K562 (cell line): Measurements from ENCODE around the gene POLR1H. TPM values are rescaled to one million over a fixed set of nuclear protein-coding genes. Genes with fewer than 3 reads are reported as not detected.

Source experiments
- CGGBP1 ChIP-seq: fragments of 250-450 bp; sonication (Bioruptor Pico); IDR thresholded peaks from 2 replicates; pipeline ENCODE4 v1.9.0; 2021; ENCODE audit warnings: mild to moderate bottlenecking
- ETV1 ChIP-seq: fragments of 450-650 bp; conservative IDR thresholded peaks from 2 replicates; pipeline ENCODE4 v1.6.1; 2016; ENCODE audit warnings: missing genetic modification characterization, control low read depth, low read depth, missing compliant biosample characterization
- ETV5 ChIP-seq: sonication (generic); formaldehyde crosslinking; IDR thresholded peaks from 2 replicates; pipeline ENCODE4 v1.4.0; 2020; ENCODE audit warnings: low read depth, mild to moderate bottlenecking, missing genetic modification reagents
- HDAC1 ChIP-seq, 2 experiments: fragments of 450-650 bp; IDR thresholded peaks; 2 replicates each; pipeline ENCODE4 v1.6.1; 2016 to 2017; ENCODE audit warnings: inconsistent platforms in 1 of 2, mild to moderate bottlenecking in 1 of 2, moderate library complexity in 1 of 2
- HMGN3 ChIP-seq: IDR thresholded peaks from 2 replicates; pipeline ENCODE4 v1.6.1; 2011; ENCODE audit warnings: borderline replicate concordance, low read depth, mild to moderate bottlenecking, mixed read lengths, low read length; ENCODE audit not compliant: insufficient read length; ENCODE audit errors: extremely low read depth
- KLF13 ChIP-seq: fragments of 450-650 bp; IDR thresholded peaks from 2 replicates; pipeline ENCODE4 v1.6.1; 2016; ENCODE audit warnings: missing genetic modification characterization, low read depth, mild to moderate bottlenecking, missing compliant biosample characterization, moderate library complexity, borderline replicate concordance
- MYC ChIP-seq, 2 experiments: fragments of 250-450 bp in 1 of 2; sonication (Bioruptor Pico) in 1 of 2; IDR thresholded peaks; 2 replicates each; pipeline versions ENCODE4 v1.5.1 to v1.6.1; 2012 to 2021; ENCODE audit warnings: low read depth in 2 of 2, borderline replicate concordance in 1 of 2, improper control_type of control experiment in 1 of 2, low read length in 1 of 2, mild to moderate bottlenecking in 1 of 2, moderate library complexity in 1 of 2
- PATZ1 ChIP-seq: fragments of 250-450 bp; sonication (Bioruptor Pico); IDR thresholded peaks from 2 replicates; pipeline ENCODE4 v1.5.0; 2020; ENCODE audit warnings: mild to moderate bottlenecking, borderline replicate concordance
- RCOR1 ChIP-seq, 2 experiments: IDR thresholded peaks; 2 replicates each; pipeline ENCODE4 v1.6.1; 2012; ENCODE audit warnings: low read depth in 2 of 2, low read length in 2 of 2, borderline replicate concordance in 1 of 2, improper control_type of control experiment in 1 of 2
- SP2 ChIP-seq: IDR thresholded peaks from 2 replicates; pipeline ENCODE4 v1.6.1; 2011; ENCODE audit warnings: mild to moderate bottlenecking, low read depth, low read length, moderate library complexity; ENCODE audit not compliant: poor library complexity, severe bottlenecking; ENCODE audit errors: extremely low read depth
- TBL1XR1 ChIP-seq, 2 experiments: IDR thresholded peaks; 2 replicates each; pipeline ENCODE4 v1.6.1; 2012; ENCODE audit warnings: improper control_type of control experiment in 2 of 2, low read length in 2 of 2, mild to moderate bottlenecking in 1 of 2
- THAP12 ChIP-seq: fragments of 250-450 bp; sonication (Bioruptor Pico); IDR thresholded peaks from 2 replicates; pipeline ENCODE4 v1.9.0; 2021; ENCODE audit warnings: mild to moderate bottlenecking, inconsistent platforms
- TSC22D4 ChIP-seq: fragments of 450-650 bp; IDR thresholded peaks from 2 replicates; pipeline ENCODE4 v1.6.1; 2016; ENCODE audit warnings: missing genetic modification characterization, missing biosample characterization, control low read depth
- ZBTB34 ChIP-seq: fragments of 250-450 bp; sonication (Bioruptor Pico); IDR thresholded peaks from 2 replicates; pipeline ENCODE4 v1.8.0; 2021; ENCODE audit warnings: mild to moderate bottlenecking, moderate library complexity
- ZNF121 ChIP-seq: sonication (generic); formaldehyde crosslinking; conservative IDR thresholded peaks from 2 replicates; pipeline ENCODE4 v1.8.0; 2022; ENCODE audit warnings: missing genetic modification reagents
- ZNF133 ChIP-seq: fragments of 250-450 bp; sonication (Bioruptor Pico); IDR thresholded peaks from 2 replicates; pipeline ENCODE4 v1.4.0; 2020; ENCODE audit warnings: mild to moderate bottlenecking
- ZNF3 ChIP-seq: fragments of 250-450 bp; sonication (Bioruptor Pico); IDR thresholded peaks from 2 replicates; pipeline ENCODE4 v1.5.0; 2021; ENCODE audit warnings: mild to moderate bottlenecking, moderate library complexity
- ZNF354B ChIP-seq: fragments of 250-450 bp; sonication (Bioruptor Pico); IDR thresholded peaks from 2 replicates; pipeline ENCODE4 v1.4.0; 2020
- ZNF583 ChIP-seq: fragments of 250-450 bp; sonication (Bioruptor Pico); IDR thresholded peaks from 2 replicates; pipeline ENCODE4 v1.4.0; 2020
- ZZZ3 ChIP-seq: fragments of 450-650 bp; IDR thresholded peaks from 2 replicates; pipeline ENCODE4 v1.6.1; 2016; ENCODE audit warnings: antibody characterized with exemption, mild to moderate bottlenecking, moderate library complexity
- polyA plus RNA-seq, 8 experiments: library from polyadenylated mRNA; depleted of rRNA in 4 of 8; stranded (reverse) in 5 of 8; unstranded in 3 of 8; fragments of >200 nt; fragmentation: Nextera tagmentation in 2 of 8; fragmentation: Illumina TruSeq in 1 of 8; extraction: Ambion mirVana in 2 of 8; extraction: Trizol in 1 of 8; gene quantifications; 2 replicates each; pipeline versions ENCODE4 v1.2.1 to v1.2.3, GENCODE V29; 2011 to 2014; ENCODE audit warnings: inconsistent platforms in 1 of 8, missing spikeins in 1 of 8
- total RNA-seq, 7 experiments: library from RNA; depleted of rRNA in 6 of 7; stranded (reverse); fragments of >200 nt in 6 of 7; fragmentation: Illumina TruSeq in 2 of 7; extraction: Trizol in 2 of 7; gene quantifications; 2 replicates each; pipeline versions ENCODE4 v1.2.1 to v1.2.3, GENCODE V29; 2011 to 2021; ENCODE audit warnings: low replicate concordance in 1 of 7

The POLR1H gene
- total and polyA plus RNA-seq, 9 of the 15 experiments (the other 6 are each of a cell fraction or from before 2014, with no cell fraction given) = 92.2 to 333 (median 143) TPM

- TF ChIP-seq PATZ1 (CRISPR knock-in tag) (peak; percentile 74), HDAC1 (IDR thresholded peaks at IDR 0.05) (peak in 1 of 2 experiments; percentile 86; a peak in 2 of 4 replicates), TSC22D4 (tag) (no peak), CGGBP1 (CRISPR knock-in tag) (no peak), ZBTB34 (no peak), ZNF583 (CRISPR knock-in tag) (0 out of 2 replicates have a peak, but pooled peaks have one; percentile 29), ZZZ3 (no peak), HMGN3 (no peak), MYC (IDR thresholded peaks at IDR 0.05; ENCODE audit: low read depth, low read length) (peak; percentile 94), MYC (CRISPR knock-in tag; IDR thresholded peaks at IDR 0.05; ENCODE audit: borderline replicate concordance, low read depth) (no peak; the same call in 1 of the 2 replicates), ETV1 (peak; percentile 94), ZNF121 (CRISPR knock-in tag) (no peak), RCOR1 (IDR thresholded peaks at IDR 0.05; ENCODE audit: borderline replicate concordance in 1 of 2, low read depth in 2 of 2, low read length in 2 of 2) (peak; percentile 40 to 59; a peak in 3 of 4 replicates), SP2 (no peak), TBL1XR1 (IDR thresholded peaks at IDR 0.05; ENCODE audit: low read length in 2 of 2) (0 out of 4 replicates have a peak, but pooled peaks of 1 of the 2 experiments have one; percentile 17), ZNF3 (CRISPR knock-in tag) (no peak), ETV5 (peak; percentile 84), THAP12 (CRISPR knock-in tag) (peak; percentile 37; the same call in 1 of the 2 replicates), KLF13 (peak; percentile 37; the same call in 1 of the 2 replicates), ZNF354B (CRISPR knock-in tag) (0 out of 2 replicates have a peak, but pooled peaks have one; percentile 47), ZNF133 (CRISPR knock-in tag) (no peak)
Observed at GRCh38 chr6:30066577-30067459, 5.8 kb downstream of the POLR1H start, which contains the start of gene PPP1R11 (continued).
